GM19467 (cell line): ENCODE results near the gene PRDX4.
"Not testable (repeated sequence)": the region's sequence is repeated elsewhere in the genome, so short reads cannot be mapped to it uniquely, and the experiment has no call there.

ENCODE experiments used
- ATAC-seq: cut with Tn5 transposase; IDR thresholded peaks from one replicate; pipeline ENCODE4 v1.9.1; 2021; ENCODE audit warnings: mild to moderate bottlenecking, moderate library complexity; ENCODE audit not compliant: unreplicated experiment

Gene PRDX4

GRCh38 chrX:23667239-23668177 lies at the start of gene PRDX4:
TSS of gene PRDX4 (plus strand) at chrX:23667493. CDS start at chrX:23667571, 78 bp downstream.
- peak; percentile 46 for ATAC-seq

GRCh38 chrX:23621621-23622265 lies 45.5 kb upstream of the PRDX4 start:
- ATAC-seq: no peak

- ATAC-seq: no peak
These were observed 43.5 kb upstream of the PRDX4 start for GRCh38 chrX:23623797-23624196.

GRCh38 chrX:23626651-23627050 lies 40.6 kb upstream of the PRDX4 start:
- no peak for ATAC-seq

- ATAC-seq: no peak
These were observed 39.2 kb upstream of the PRDX4 start for GRCh38 chrX:23628131-23628530.

GRCh38 chrX:23631136-23631535 lies 36.2 kb upstream of the PRDX4 start:
- no peak for ATAC-seq

GRCh38 chrX:23633834-23634580 lies 33.3 kb upstream of the PRDX4 start:
- ATAC-seq: no peak

GRCh38 chrX:23637187-23637586 lies 30.1 kb upstream of the PRDX4 start:
- no peak for ATAC-seq

GRCh38 chrX:23643020-23643419 lies 24.3 kb upstream of the PRDX4 start:
- no peak for ATAC-seq

- no peak for ATAC-seq
These were observed 22.5 kb upstream of the PRDX4 start for GRCh38 chrX:23644744-23645143.

- ATAC-seq: no peak
These were observed 11.2 kb upstream of the PRDX4 start for GRCh38 chrX:23656091-23656490.

GRCh38 chrX:23656684-23657083 lies 10.6 kb upstream of the PRDX4 start:
- ATAC-seq: no peak

GRCh38 chrX:23659339-23659738 lies 8.0 kb upstream of the PRDX4 start:
- ATAC-seq: no peak

- ATAC-seq: not testable (repeated sequence)
These were observed 7.1 kb upstream of the PRDX4 start for GRCh38 chrX:23660083-23660765.

- no peak for ATAC-seq
These were observed 6.5 kb upstream of the PRDX4 start for GRCh38 chrX:23660766-23661132.

- ATAC-seq: no peak
These were observed 5.6 kb upstream of the PRDX4 start for GRCh38 chrX:23661671-23662070.

GRCh38 chrX:23662187-23662586 lies 5.1 kb upstream of the PRDX4 start:
- ATAC-seq: no peak

- ATAC-seq: no peak
These were observed 4.4 kb upstream of the PRDX4 start for GRCh38 chrX:23662853-23663252.

- no peak for ATAC-seq
These were observed 2.8 kb upstream of the PRDX4 start for GRCh38 chrX:23664496-23664895.

- no peak for ATAC-seq
These were observed 1.0 kb upstream of the PRDX4 start for GRCh38 chrX:23666282-23666681.

- ATAC-seq: peak; percentile 49
These were observed 1.0 kb downstream of the PRDX4 start for GRCh38 chrX:23668335-23668734.
